ENCODE results near the gene PGM3.
"Not testable (repeated sequence)": the region's sequence is repeated elsewhere in the genome, so short reads cannot be mapped to it uniquely, and the experiment has no call there.

The PGM3 gene

DNA sequence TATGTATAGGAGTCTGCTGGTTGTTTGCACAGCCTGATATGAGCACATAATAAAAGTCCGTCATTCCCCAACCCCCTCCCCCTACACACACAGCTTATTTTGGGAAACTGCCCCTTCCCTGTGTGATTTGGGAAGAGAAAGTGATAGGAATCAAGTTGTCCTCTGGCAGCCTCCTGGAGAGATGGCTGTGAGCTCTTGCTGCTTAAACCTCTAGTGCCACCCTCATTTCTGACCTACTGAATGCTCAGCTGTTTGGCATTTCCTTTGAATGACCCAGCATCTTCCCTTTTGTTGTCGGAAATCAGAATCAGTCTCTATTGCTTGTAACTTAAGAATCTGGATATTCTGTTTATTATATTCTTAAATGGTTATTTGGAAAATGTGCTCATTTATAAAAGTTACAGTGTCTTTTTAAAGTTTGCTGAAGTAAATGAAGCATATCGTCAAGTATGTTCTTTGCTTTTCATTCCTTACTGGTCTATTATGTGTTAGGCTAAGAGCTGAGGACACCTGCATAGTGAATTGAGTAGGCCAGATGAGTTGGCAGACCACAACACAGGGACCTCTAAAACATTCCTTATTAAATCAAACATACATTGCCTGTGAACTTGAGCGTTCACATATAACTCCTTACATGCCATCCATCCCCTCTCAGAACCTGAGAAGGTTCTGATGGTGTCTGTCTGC, 5.6 kb upstream of the PGM3 start:
- H3K4me3 ChIP-seq (replicated peaks; ENCODE audit: low read depth, low read length): no peak overlapping the region
- TF ChIP-seq, protein P1, sequence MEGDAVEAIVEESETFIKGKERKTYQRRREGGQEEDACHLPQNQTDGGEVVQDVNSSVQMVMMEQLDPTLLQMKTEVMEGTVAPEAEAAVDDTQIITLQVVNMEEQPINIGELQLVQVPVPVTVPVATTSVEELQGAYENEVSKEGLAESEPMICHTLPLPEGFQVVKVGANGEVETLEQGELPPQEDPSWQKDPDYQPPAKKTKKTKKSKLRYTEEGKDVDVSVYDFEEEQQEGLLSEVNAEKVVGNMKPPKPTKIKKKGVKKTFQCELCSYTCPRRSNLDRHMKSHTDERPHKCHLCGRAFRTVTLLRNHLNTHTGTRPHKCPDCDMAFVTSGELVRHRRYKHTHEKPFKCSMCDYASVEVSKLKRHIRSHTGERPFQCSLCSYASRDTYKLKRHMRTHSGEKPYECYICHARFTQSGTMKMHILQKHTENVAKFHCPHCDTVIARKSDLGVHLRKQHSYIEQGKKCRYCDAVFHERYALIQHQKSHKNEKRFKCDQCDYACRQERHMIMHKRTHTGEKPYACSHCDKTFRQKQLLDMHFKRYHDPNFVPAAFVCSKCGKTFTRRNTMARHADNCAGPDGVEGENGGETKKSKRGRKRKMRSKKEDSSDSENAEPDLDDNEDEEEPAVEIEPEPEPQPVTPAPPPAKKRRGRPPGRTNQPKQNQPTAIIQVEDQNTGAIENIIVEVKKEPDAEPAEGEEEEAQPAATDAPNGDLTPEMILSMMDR (IDR thresholded peaks at IDR 0.05; ENCODE audit: low read length, missing control alignments): no peak
- DNase-seq (ENCODE audit: low read depth): peak; percentile 49

DNA sequence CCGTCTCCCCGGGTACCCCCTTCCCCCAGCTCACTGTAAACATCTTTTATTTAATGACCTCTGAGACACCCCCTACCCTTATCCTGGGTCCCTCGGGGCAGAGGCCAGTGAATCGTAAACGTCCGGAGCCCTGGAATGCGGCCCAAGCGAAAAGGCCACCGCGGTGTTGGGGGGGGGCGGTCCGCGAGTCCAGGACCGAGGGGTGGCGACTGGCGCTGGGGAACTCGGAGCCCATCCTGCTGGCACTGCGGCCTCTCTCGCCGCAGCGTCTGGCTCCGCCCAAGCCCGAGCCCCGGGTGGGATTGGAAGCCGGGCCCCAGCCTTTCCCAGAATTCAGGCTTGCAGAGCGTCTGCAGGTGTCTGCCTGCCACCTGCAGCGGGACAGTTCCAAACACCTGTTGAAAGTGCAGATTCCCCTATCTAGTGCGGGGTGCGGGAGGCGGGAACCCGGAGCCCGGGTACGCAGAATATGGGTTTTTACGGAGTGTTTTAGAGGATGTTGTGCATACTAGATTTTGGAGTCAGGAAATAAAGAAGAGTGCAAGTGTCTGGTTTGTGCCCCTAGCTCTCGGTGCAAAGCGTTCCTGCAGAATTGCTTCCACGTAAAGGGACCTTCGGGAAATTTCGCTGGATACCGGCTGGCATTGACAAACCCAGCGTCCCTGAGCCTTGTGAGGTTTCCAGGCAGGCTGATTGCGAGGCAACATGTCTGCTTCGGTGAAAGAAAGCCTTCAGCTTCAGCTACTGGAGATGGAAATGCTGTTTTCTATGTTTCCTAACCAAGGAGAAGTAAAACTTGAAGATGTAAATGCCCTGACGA, 892 bp upstream of the PGM3 start:
- peak overlapping the region; percentile 87 for H3K4me3 ChIP-seq (replicated peaks; ENCODE audit: low read depth, low read length)
- TF ChIP-seq, protein P1 (IDR thresholded peaks at IDR 0.05; ENCODE audit: low read length, missing control alignments): no peak
- DNase-seq (ENCODE audit: low read depth): no peak

DNA sequence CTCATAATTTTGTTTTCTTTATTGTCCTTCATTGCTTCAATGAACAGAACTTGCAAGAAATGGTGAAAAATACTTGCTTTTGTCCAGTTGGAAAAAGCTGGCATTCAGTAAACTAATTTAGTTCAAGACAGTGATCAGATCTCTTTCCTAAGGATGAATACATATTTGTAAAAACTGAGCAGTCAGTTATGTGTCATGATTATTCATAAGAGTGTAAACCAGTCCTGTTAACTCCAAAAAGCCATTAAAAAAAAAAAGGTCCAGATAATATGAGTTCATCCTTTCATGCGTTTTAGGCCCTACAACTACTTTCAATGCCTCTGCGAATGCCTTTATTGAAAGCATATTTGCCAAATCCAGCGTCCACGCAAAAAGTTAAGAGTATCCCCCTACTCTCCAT, 609 bp downstream of the PGM3 start:
- peak overlapping the region; percentile 87 for H3K4me3 ChIP-seq (replicated peaks; ENCODE audit: low read depth, low read length)
- TF ChIP-seq, protein P1 (IDR thresholded peaks at IDR 0.05; ENCODE audit: low read length, missing control alignments): no peak
- DNase-seq (ENCODE audit: low read depth): no peak

DNA sequence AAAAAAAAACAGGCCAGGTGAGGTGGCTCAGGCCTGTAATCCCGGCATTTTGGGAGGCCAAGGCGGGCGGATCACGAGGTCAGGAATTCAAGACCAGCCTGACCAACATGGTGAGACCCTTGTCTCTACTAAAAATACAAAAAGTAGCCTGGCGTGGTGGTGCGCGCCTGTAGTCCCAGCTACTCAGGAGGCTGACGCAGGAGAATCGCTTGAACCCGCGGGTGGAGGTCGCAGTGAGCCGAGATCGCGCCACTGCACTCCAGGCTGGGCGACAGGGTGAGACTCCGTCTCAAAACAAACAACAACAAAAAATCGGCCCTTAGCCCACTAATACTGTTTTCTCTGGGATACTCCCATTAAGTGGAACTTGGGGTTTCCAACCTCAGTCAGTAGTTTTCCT, 1.1 kb downstream of the PGM3 start:
- not testable (repeated sequence) for DNase-seq (ENCODE audit: low read depth)
- peak overlapping the region; percentile 87 for H3K4me3 ChIP-seq (replicated peaks; ENCODE audit: low read depth, low read length)

DNA sequence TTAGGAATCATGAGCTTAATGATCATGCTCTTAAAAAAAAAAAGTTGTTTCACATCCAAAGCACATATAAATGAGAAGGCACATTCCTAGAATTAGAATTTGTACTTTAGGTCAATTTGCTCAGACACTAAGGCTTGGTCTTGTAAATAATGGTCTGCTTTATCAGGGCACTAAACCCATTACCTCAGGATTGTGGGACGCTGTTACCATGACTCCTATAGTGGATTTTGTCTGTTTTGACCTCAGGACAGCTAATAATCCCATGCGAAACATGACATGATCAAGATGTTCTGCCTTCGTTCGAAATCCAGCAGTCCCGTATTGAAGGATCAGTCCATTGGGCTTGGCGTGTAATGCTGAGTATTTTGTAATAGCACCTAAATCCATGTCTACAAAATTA, 2.4 kb downstream of the PGM3 start:
- no peak for DNase-seq (ENCODE audit: low read depth)

DNA sequence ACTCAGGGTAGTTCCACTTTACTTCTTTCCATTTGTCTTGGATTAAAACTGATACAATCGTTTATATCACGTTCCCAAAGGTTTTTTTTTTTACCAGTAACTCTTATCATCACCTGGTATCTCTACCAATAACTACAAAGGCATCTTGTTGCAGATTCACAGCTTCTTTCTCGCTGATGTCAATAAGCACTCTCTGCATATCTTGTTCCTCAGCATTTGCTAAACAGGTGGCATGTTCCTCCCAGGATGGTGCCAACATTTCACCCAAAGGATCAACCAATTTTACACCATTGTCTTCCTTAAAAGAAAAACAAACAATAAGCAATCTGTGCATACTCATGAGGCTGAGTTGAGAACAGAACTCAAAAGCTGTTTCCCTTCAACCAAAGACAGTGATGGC, 4.6 kb downstream of the PGM3 start:
- TF ChIP-seq, protein P1 (IDR thresholded peaks at IDR 0.05; ENCODE audit: low read length, missing control alignments): no peak
- no peak for DNase-seq (ENCODE audit: low read depth)
- H3K4me3 ChIP-seq (replicated peaks; ENCODE audit: low read depth, low read length): no peak overlapping the region

More for the DNA sequence above, 2.4 kb downstream of the PGM3 start:
- H3K4me3 ChIP-seq (replicated peaks; ENCODE audit: low read depth, low read length): no peak overlapping the region
- TF ChIP-seq, protein P1 (IDR thresholded peaks at IDR 0.05; ENCODE audit: low read length, missing control alignments): no peak

DNA sequence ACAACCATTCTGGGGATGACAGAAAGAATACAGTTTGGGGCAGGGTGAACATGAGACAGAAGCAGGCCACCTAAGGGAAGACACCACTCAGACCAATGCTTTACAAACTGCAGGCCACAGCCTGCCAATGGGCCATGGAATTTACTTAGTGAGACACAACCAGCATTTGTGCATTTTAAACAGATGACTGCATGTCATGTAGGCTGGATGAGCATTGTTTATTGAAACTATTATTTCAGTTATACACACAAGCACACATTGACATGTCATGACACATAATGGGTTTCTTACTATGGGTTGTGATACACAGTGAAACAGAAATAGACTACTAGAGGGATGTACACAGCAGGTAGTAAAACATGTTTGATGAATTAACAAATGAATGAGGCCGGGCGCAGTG, 8.0 kb downstream of the PGM3 start:
- TF ChIP-seq, protein P1 (IDR thresholded peaks at IDR 0.05; ENCODE audit: low read length, missing control alignments): no peak
- no peak for DNase-seq (ENCODE audit: low read depth)

More for the DNA sequence above, 8.0 kb downstream of the PGM3 start:
- no peak overlapping the region for H3K4me3 ChIP-seq (replicated peaks; ENCODE audit: low read depth, low read length)

Data from fibroblast of pulmonary artery (primary cell).